ENCODE data around the gene BCL2. TPM values are rescaled to one million over a fixed set of nuclear protein-coding genes. Genes with fewer than 3 reads are reported as not detected.

BCL2 gene
- total RNA-seq, 2 donors from 2014 or later: 56.5 to 83.5 TPM

DNA sequence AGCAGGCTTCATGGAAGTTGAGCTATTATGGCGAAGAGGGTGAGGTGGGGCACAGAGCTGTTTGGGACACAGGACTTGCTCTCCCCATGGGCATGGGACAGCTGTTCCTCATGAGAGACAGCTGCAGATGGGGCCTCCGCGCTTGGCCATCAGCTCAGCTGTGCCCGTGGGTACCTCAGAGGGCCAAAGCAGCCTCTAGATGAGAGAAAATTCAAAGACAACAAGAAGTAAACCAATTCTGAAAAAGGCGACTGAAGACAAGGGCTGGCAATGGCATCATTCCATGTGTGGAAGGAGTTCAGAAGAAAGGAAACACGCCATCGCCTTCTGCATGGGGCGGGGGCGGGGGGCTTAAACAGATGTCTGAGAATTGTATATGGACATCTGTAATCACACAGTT, 136.2 kb downstream of the BCL2 start:
- DNase-seq (ENCODE audit: low spot score in 2 of 2) (no peak), ATAC-seq (no peak)
- peaks cover 0 to 18% of the 10 kb centered on the region in 2 donors for H3K36me3 Mint-ChIP-seq
- peak overlapping the region in 1 of 2 donors; percentile 84 for H3K27ac Mint-ChIP-seq
- H3K9me3 Mint-ChIP-seq: no peaks in the 10 kb centered on the region

DNA sequence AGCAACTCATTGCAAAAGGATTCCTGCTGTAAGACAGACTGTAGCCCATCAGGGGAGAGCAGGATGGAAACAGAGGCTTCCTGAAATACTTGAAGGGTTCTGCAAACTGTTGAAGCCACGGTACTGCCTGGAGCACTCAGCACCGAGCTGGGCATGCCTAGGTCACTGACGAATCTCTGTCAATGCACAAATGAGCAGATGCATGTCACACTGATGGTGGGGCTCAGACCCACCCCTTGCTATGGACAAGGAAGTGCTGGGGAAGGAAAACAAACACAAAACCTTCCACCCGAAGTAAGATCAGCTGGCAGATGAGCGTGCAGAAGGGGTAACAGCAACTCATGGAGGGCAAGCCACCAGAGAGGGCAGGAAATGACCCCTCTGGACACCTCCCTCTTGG, 136.7 kb downstream of the BCL2 start:
- ATAC-seq (no peak), DNase-seq (ENCODE audit: low spot score in 2 of 2) (no peak)
- H3K36me3 Mint-ChIP-seq: peaks cover 0 to 22% of the 10 kb centered on the region in 2 donors
- no peak overlapping the region for H3K27ac Mint-ChIP-seq
- no peaks in the 10 kb centered on the region for H3K9me3 Mint-ChIP-seq

DNA sequence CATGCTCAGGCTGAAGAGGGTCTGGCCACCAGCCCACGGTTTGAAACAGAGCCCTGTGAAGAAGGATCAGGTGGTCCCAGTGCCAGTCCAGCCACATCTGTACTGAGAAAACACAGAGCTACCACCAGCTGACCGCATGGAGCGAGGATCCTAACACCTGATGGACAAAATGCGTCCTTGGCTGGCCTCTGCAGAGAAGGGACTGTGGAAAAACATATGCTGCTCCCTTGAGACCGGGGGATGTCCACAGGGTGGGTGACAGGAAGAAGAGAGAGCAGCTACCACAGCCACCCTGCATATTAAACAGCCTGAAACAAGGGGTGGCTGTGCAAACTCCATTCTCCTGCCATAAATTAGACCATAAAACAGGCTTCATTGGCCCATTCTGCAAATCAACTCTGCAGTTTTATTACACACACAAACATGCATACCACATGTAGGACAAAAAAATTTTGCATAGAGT, 137.2 kb downstream of the BCL2 start:
- peaks cover 0 to 17% of the 10 kb centered on the region in 2 donors for H3K36me3 Mint-ChIP-seq

DNA sequence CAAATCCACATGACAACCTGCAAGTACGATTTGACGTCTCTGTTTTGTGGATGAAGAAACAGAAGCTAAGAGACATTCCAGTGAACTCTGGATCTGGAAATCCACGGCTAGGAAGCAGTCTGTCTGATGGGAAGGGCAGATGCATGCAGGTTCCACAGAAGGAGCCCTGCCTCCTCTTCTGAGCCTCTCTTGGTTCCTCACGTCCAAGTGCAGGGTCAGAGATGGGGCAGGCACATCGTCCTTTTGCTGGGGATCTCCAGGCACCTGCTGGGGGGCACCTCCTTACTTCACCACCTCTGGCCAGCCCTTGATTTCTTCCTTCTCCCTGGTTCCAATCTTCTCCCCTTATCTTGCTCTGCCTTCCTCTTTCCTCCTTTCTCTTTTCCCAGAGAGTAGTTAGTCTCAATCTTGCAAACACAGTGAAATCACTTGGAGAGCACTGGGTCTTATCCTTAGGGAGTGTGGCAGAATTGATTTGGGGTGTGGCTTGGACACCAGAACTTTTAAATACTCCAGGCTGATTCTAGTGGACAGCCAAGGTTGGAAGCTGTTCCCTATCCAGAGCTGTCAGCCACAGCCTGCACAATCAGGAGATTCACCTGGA, 137.8 kb downstream of the BCL2 start:
- Mint-ChIP-seq H3K9me3 (no peaks in the 10 kb centered on the region), H3K27ac (peak overlapping the region; percentile 34 to 37), H3K36me3 (peaks cover 0 to 16% of the 10 kb centered on the region in 2 donors)
- DNase-seq (ENCODE audit: low spot score in 2 of 2) (no peak), ATAC-seq (no peak)

More for the DNA sequence above, 137.2 kb downstream of the BCL2 start:
- ATAC-seq (no peak), DNase-seq (ENCODE audit: low spot score in 2 of 2) (no peak)
- peak overlapping the region in 1 of 2 donors; percentile 34 for H3K27ac Mint-ChIP-seq
- no peaks in the 10 kb centered on the region for H3K9me3 Mint-ChIP-seq

DNA sequence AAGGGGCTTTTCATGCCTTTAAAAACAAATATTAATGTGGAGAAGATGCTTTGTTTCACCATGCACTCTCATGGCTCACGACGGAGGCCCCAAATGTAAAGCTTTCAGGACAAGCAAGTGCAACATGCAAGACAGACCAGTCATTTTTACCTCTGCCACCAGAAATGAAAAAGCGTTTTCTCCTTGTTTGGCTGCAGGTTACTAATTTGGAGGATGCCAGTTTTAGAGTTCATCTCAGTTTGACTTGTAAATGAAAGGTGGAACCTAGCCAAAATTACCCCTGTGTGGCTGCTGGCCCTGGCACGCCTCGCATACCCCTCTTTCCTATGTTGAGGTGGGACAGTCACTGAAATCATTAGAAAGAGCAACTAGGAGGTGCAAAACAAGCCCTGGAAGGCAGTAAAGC, 138.6 kb downstream of the BCL2 start:
- Mint-ChIP-seq H3K9me3 (no peaks in the 10 kb centered on the region), H3K27ac (peak overlapping the region in 1 of 2 donors; percentile 37), H3K36me3 (peaks cover 0 to 25% of the 10 kb centered on the region in 2 donors)
- DNase-seq (ENCODE audit: low spot score in 2 of 2) (no peak), ATAC-seq (peak; percentile 59 to 83)

DNA sequence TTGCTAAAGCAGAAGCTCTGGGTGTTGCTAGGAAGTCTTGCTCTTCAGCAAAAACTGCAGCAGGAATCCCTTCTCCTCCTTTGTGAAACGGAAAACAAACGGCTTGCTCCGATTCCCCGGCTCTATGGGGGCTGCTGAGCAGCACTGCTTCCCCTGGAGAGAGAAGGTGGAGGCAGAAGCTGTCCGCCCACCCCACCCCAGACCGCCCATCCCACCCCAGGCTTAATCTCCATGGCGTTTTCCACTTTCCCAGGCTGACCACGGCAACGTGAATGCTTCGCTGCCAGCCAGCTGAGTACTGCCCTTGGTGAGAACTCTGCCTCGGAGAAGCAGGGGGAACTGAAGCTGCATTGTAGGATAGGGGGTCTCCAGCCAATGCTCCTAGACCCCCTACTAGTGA, 139.2 kb downstream of the BCL2 start:
- ATAC-seq (no peak), DNase-seq (ENCODE audit: low spot score in 2 of 2) (no peak)
- peaks cover 0 to under 1% of the 10 kb centered on the region in 2 donors for H3K9me3 Mint-ChIP-seq
- H3K36me3 Mint-ChIP-seq: peaks cover 0 to 31% of the 10 kb centered on the region in 2 donors
- H3K27ac Mint-ChIP-seq: peak overlapping the region; percentile 37 to 79

DNA sequence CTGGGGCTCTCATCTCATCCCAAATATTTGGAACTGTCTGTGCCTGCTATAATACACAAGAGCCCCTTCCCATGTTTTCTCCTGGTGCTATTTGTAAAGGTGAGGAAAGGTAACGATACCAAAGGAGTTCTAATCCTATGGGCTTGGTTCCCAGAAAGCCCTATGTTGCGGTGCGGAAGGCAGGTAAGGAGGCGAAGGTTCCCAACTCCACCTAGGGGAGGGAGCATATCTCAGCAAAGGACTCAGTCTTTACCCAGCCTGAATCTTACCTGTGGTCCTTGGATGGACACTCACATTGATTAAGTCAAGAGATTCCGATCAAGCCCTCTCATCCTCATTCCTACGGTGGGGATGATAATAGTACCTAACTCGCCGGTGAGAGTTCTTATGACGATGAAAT, 140.1 kb downstream of the BCL2 start:
- peaks cover 0 to 8% of the 10 kb centered on the region in 2 donors for H3K9me3 Mint-ChIP-seq
- H3K27ac Mint-ChIP-seq: peak overlapping the region in 1 of 2 donors; percentile 33
- DNase-seq (ENCODE audit: low spot score in 2 of 2) (no peak), ATAC-seq (no peak)
- peaks cover 0 to 39% of the 10 kb centered on the region in 2 donors for H3K36me3 Mint-ChIP-seq

DNA sequence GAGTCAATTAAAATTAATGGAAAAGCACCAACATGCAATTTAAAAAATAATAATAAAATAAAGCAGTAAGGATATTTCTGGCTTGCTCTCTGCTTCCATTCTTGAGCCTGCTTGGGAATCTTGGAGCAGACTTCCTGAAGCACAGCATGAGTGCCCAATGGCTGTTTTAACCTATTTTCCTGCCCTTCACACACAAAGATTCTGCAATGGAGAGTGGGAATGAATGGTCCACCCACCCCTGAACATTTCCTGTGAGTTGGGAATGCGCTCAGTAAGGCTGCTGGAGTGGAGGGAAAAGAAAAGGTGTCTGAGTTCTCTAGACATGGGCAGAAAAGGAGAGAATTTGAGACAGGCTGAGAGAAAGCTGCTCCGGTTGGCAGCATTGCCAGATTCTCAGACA, 140.6 kb downstream of the BCL2 start:
- Mint-ChIP-seq H3K36me3 (peaks cover 0 to 38% of the 10 kb centered on the region in 2 donors), H3K27ac (peak overlapping the region; percentile 33 to 86), H3K9me3 (peaks cover 0 to 8% of the 10 kb centered on the region in 2 donors)
- ATAC-seq (no peak), DNase-seq (ENCODE audit: low spot score in 2 of 2) (no peak)

DNA sequence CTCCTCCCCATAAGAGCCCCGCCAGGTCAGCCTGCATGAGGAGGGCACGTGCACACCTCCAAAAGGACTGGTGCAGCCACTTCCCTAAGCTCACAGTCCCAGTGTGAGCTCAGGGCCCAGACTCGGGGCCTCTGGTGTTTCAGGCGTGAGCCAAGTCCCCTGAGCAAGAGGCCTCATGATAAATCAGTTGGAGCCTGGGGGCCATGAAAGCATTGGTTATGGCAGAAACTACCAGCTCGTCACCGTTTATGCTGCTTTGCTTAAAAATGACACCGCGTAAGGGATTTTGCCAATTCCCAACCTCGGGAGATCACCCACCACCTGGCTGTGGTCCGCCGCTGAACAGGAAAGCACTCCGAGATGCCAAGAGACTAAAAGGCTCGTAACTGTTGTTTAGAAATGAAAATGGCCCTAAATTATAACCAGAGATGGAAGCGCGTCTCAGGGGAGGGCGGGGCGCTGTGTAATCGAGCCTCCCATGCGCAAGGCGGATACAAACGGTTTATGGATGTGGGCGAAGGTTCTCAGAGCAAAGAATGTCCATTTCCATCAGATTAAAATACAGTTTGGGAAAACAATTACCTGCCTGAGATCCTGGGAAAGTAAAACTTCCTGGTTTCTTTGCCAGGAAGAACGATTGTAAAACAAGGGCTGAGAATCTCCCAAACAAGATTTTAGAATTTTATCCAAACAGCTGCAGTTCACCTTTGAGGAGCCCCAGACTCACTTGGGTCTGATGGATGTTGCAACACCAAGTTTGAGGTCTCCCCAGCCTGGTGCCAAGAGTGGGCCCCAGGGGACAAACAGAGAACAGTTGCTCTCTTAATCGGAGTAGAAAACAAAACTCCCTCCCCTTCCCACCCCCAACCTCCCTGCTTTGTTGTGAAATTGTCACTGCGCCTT, 141.4 kb downstream of the BCL2 start:
- DNase-seq (ENCODE audit: low spot score in 2 of 2) (no peak), ATAC-seq (no peak)
- Mint-ChIP-seq H3K9me3 (peaks cover 0 to 8% of the 10 kb centered on the region in 2 donors), H3K36me3 (peaks cover 0 to 31% of the 10 kb centered on the region in 2 donors), H3K27ac (peak overlapping the region in 1 of 2 donors; percentile 45)

DNA sequence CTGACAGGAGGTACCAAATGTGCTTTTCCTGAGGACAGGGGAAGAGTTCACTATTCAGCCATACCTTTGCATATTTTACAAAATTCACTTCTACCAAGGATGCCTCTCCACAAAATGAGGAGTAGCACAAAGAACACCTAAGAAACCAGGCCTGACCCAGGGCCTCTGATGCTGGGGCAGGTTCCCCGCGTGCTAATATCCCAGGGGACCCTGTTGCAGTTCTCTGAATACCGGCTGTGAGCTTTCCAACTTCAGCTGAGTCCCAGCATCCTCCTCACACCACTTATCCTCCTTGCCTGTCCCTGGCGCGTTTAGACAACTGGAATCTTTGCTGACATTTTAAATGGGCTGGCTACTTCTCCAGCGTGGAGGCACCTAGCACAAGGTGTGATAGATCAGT, 142.3 kb downstream of the BCL2 start:
- ATAC-seq: no peak
- H3K9me3 Mint-ChIP-seq: peaks cover 0 to 8% of the 10 kb centered on the region in 2 donors

DNA sequence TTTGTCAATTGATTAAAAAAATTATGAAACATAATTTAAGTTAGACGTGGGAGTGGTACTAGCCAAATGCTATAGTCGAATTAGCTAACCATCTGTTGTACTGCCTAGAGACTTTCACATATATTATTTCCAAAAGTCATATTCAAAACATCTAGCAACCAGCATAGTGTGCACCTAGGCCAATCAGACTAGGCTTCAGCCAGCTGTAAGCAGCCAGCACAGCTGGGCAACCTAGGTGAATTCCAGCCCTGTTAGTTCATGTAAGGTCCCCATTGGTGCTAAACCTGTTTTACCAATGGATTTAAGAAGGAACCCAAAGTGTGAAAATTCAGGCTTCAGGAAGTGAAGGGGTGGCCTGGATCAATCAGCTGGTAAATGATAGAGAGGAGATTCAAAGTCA, 144.3 kb downstream of the BCL2 start:
- peaks cover 0 to 12% of the 10 kb centered on the region in 2 donors for H3K9me3 Mint-ChIP-seq
- ATAC-seq (no peak), DNase-seq (ENCODE audit: low spot score in 2 of 2) (no peak)
- H3K27ac Mint-ChIP-seq: peak overlapping the region; percentile 18 to 27
- H3K36me3 Mint-ChIP-seq: peaks cover 0 to 45% of the 10 kb centered on the region in 2 donors

More for the DNA sequence above, 142.3 kb downstream of the BCL2 start:
- Mint-ChIP-seq H3K27ac (peak overlapping the region in 1 of 2 donors; percentile 45), H3K36me3 (peaks cover 0 to 40% of the 10 kb centered on the region in 2 donors)
- DNase-seq (ENCODE audit: low spot score in 2 of 2): no peak

DNA sequence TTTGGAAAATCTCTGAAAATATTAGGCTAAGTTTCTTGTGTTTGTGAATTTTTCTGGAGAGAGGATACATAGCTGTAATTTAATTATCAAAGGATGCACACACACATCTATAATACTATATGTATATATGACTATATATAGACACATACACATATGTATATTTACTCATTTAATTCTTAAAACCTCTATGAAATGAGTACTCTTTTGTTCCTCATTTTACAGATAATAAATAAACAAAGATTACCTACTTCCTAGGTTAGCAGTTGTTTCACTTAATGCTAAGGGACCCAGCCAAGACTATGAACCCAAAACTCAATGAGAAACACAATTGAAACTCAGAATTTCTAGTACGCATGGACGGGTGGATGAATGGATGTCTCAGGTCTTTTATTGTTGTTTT, 145.6 kb downstream of the BCL2 start:
- DNase-seq (ENCODE audit: low spot score in 2 of 2): no peak

DNA sequence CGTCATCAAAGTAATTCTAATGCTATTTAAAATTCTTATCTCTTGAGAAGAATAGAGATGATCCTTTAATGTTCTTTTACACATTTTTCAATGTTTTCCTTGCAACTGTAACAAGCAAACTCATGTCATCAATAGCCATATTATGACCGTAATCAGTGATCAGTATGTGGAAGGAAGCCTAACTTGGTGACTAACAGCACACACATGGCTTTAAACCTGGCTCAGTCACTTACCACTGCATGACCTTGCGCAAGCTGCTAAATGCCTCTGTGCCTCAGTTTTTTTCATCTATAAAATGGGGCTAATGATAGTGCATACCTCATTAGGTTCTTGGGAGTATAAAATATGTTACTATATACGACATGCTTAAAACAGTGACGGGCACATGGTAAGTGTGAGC, 149.7 kb downstream of the BCL2 start:
- peaks cover 16 to 29% of the 10 kb centered on the region in 2 donors for H3K36me3 Mint-ChIP-seq
- peak overlapping the region in 1 of 2 donors; percentile 66 for H3K27ac Mint-ChIP-seq
- peak in 1 of 2 donors; percentile 63 for ATAC-seq
- no peak for DNase-seq (ENCODE audit: low spot score in 2 of 2)
- H3K9me3 Mint-ChIP-seq: peaks cover 0 to 6% of the 10 kb centered on the region in 2 donors

More for the DNA sequence above, 145.6 kb downstream of the BCL2 start:
- Mint-ChIP-seq H3K9me3 (peaks cover 0 to 12% of the 10 kb centered on the region in 2 donors), H3K27ac (no peak overlapping the region), H3K36me3 (peaks cover 0 to 45% of the 10 kb centered on the region in 2 donors)
- ATAC-seq: no peak

DNA sequence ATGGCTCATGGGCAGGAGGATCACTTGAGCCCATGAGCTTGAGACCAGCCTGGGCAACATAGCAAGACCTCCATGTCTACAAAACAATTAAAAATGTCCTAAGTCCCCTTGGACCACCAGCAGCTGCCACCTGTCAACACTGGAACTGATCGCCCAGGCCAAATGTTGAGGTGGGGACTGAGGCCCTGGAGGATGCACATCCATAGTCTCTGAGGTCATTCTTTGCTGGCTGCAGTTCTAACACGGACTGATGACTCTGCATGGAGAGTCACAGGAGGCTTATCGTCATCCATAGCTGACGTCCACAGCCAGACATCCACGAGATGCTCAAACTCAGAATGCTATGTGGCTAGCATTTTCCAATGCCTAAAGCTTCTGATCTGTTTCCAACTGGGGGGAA, 151.3 kb downstream of the BCL2 start:
- H3K36me3 Mint-ChIP-seq: peaks cover 25 to 36% of the 10 kb centered on the region in 2 donors

DNA sequence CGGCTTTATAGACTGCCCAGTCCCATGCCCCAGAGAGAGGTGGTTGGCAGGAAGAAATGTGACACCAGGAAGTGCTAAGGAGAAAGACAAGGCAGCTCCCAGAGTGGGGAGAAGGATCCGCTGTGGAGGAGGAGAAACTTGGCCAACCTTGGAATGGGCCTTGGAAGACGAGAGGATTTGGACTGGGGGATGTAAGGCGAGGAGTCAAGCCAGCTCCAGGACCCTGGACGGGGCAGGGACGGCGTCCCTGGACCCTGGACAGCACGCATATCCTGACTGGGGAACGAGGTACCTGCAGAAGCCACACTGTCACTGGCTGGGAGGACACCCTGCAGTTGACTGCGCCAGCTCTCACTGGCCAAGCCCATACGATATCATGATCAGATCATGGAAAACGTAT, 153.4 kb downstream of the BCL2 start:
- Mint-ChIP-seq H3K9me3 (peaks cover 5 to 10% of the 10 kb centered on the region in 2 donors), H3K27ac (peak overlapping the region; percentile 21 to 60), H3K36me3 (peaks cover 22 to 31% of the 10 kb centered on the region in 2 donors)
- no peak for ATAC-seq
- DNase-seq (ENCODE audit: low spot score in 2 of 2): no peak

More for the DNA sequence above, 151.3 kb downstream of the BCL2 start:
- DNase-seq (ENCODE audit: low spot score in 2 of 2) (no peak), ATAC-seq (no peak)
- Mint-ChIP-seq H3K9me3 (peaks cover 0 to 5% of the 10 kb centered on the region in 2 donors), H3K27ac (peak overlapping the region; percentile 15 to 66)

DNA sequence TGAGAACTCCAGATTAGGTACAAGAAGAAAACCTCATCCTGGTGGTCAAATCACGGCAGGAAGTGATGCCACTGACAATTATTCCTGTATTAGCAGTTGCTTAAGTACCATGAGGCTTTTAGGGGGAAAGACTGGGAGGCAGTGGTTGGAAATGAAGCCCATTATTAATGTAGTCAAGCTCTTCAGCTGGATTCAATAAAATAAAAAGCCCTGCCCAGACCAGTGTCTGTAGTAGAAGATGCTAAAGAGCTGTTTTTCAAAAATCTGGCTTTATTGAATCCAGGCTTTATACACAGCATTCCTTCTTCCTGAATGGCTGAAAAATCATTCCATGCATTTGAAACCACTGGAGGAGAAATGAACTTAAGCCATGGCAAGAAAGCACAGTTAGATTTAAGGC, 155.2 kb downstream of the BCL2 start:
- H3K9me3 Mint-ChIP-seq: peaks cover 0 to 14% of the 10 kb centered on the region in 2 donors
- ATAC-seq (no peak), DNase-seq (ENCODE audit: low spot score in 2 of 2) (no peak)
- peak overlapping the region in 1 of 2 donors; percentile 36 for H3K27ac Mint-ChIP-seq
- peaks cover 22 to 31% of the 10 kb centered on the region in 2 donors for H3K36me3 Mint-ChIP-seq
